AG04450 (cell line): Measurements from ENCODE around the gene SLC17A9. TPM values are rescaled to one million over a fixed set of nuclear protein-coding genes. Genes with fewer than 3 reads are reported as not detected.
A peak's percentile ranks its signal among the peaks of the same experiment; 100 is the strongest.

Experiments
- CTCF ChIA-PET: fragments of 300-600, 350-600 bp; formaldehyde crosslinking; extraction: SDS; loops from one replicate; lab custom pipeline; 2022; ENCODE audit warnings: antibody characterized with exemption, inconsistent platforms; lab: Charles Lee
- POLR2A ChIA-PET: fragments of 350-600 bp; formaldehyde crosslinking; extraction: SDS; loops from one replicate; lab custom pipeline; 2021; ENCODE audit warnings: antibody characterized with exemption, inconsistent platforms; lab: Yijun Ruan, JAX
- DNase-seq: peaks from one replicate; pipeline ENCODE4 v3.0.0-alpha.2; 2011; ENCODE audit warnings: low read depth, low spot score
- H3K27ac ChIP-seq: one replicate; pipeline ENCODE4 v1.5.1; 2012; ENCODE audit warnings: low read depth, low read length, control low read depth
- H3K27me3 ChIP-seq: one replicate; pipeline ENCODE4 v1.6.0; 2012; ENCODE audit warnings: low read length; ENCODE audit not compliant: control insufficient read depth, insufficient read depth
- H3K4me3 ChIP-seq: 2 replicates; pipeline ENCODE4 v1.5.1; 2011; ENCODE audit warnings: mild to moderate bottlenecking, low read depth, low read length, control low read depth
- H3K9me3 ChIP-seq: 2 replicates; pipeline ENCODE4 v1.5.1; 2012; ENCODE audit warnings: low read length; ENCODE audit not compliant: control insufficient read depth, insufficient read depth
- CTCF ChIP-seq: IDR thresholded peaks from 2 replicates; pipeline ENCODE4 v1.5.1; 2011; ENCODE audit warnings: low read depth, low read length, control low read depth, inconsistent platforms
- polyA minus RNA-seq: library from RNA; depleted of rRNA, polyadenylated mRNA; stranded (reverse); fragments of >200 nt; gene quantifications from 2 replicates; pipeline ENCODE4 v1.2.3, GENCODE V29; 2011; rRNA and poly(A)+ RNA removed
- polyA plus RNA-seq: library from polyadenylated mRNA; depleted of rRNA; stranded (reverse); fragments of >200 nt; gene quantifications from 2 replicates; pipeline ENCODE4 v1.2.3, GENCODE V29; 2011; rRNA removed

Gene SLC17A9
- polyA plus RNA-seq (2.2 TPM in 2 replicates), polyA minus RNA-seq (1.3 and 1.8 TPM in 2 replicates)

GRCh38 chr20:62952373-62952967 lies at the start of gene SLC17A9:
Gene SLC17A9, plus strand, starts transcription at chr20:62952709. Its CDS starts 122 bp downstream, at chr20:62952831.
- no peaks in the 10 kb centered on the region for H3K27me3 ChIP-seq
- ChIA-PET CTCF (no interaction called here), POLR2A (no interaction called here)
- H3K4me3 ChIP-seq, result peak within 1 kb of the TSS; percentile 17
- peaks cover 9% of the 10 kb centered on the region for H3K9me3 ChIP-seq
- peak within 1 kb of the TSS; percentile 86 for H3K27ac ChIP-seq
- no peak for DNase-seq
- no peak for TF ChIP-seq CTCF

GRCh38 chr20:62902926-62903615 lies 49.4 kb upstream of the SLC17A9 start:
- TF ChIP-seq CTCF, result no peak
- ChIA-PET CTCF (interaction anchor here (0.6 to 2.7 kb wide), 5 partner anchors 9 to 518 kb away, joined by 3 to 11 read pairs (median 7); partner anchors contain the start of gene DIDO1), POLR2A (interaction anchor here (0.6 to 2.8 kb wide), 7 partner anchors 11 to 51 kb away, joined by 3 to 16 read pairs (median 5); partner anchors contain the start of gene GID8)
- H3K27ac ChIP-seq, result peak overlapping the region; percentile 82
- DNase-seq, result peak; percentile 57
- H3K4me3 ChIP-seq, result no peak overlapping the region
- H3K9me3 ChIP-seq, result no peaks in the 10 kb centered on the region
- no peaks in the 10 kb centered on the region for H3K27me3 ChIP-seq

- TF ChIP-seq CTCF, result no peak
- Histone ChIP-seq H3K4me3 (no peak overlapping the region), H3K27ac (no peak overlapping the region), H3K9me3 (no peaks in the 10 kb centered on the region), H3K27me3 (no peaks in the 10 kb centered on the region)
- CTCF ChIA-PET, result no interaction called here
- POLR2A ChIA-PET, result no interaction called here
- no peak for DNase-seq
These were observed 46.9 kb upstream of the SLC17A9 start for GRCh38 chr20:62905536-62906117.

- Histone ChIP-seq H3K27me3 (no peaks in the 10 kb centered on the region), H3K27ac (no peak overlapping the region), H3K4me3 (no peak overlapping the region), H3K9me3 (no peaks in the 10 kb centered on the region; the same call in 1 of the 2 replicates)
- ChIA-PET POLR2A (no interaction called here), CTCF (interaction anchor here (1.8 kb wide), 1 partner anchor 10 kb away, joined by 7 read pairs; no protein-coding TSS in a partner anchor)
- no peak for DNase-seq
- TF ChIP-seq CTCF, result no peak
These were observed 46.3 kb upstream of the SLC17A9 start for GRCh38 chr20:62906209-62906608.
